HEK293T (cell line): Measurements from ENCODE around the gene ABHD5.

Source experiments
- ARNT ChIP-seq: fragments of 450-650 bp; IDR thresholded peaks from 2 replicates; pipeline ENCODE4 v1.6.1; 2017; ENCODE audit warnings: mild to moderate bottlenecking
- BHLHE40 ChIP-seq: fragments of 450-650 bp; IDR thresholded peaks from 2 replicates; pipeline ENCODE4 v1.6.1; 2016; ENCODE audit warnings: mild to moderate bottlenecking, moderate library complexity, borderline replicate concordance
- CTBP1 ChIP-seq: fragments of 450-650 bp; IDR thresholded peaks from 2 replicates; pipeline ENCODE4 v1.6.1; 2016; ENCODE audit warnings: borderline replicate concordance
- FOXK2 ChIP-seq: fragments of 450-650 bp; IDR thresholded peaks from 2 replicates; pipeline ENCODE4 v1.6.1; 2016; ENCODE audit warnings: mild to moderate bottlenecking
- FOXM1 ChIP-seq: fragments of 450-650 bp; IDR thresholded peaks from 2 replicates; pipeline ENCODE4 v1.6.1; 2017; ENCODE audit warnings: mild to moderate bottlenecking, borderline replicate concordance
- NFRKB ChIP-seq: fragments of 450-650 bp; IDR thresholded peaks from 2 replicates; pipeline ENCODE4 v1.6.1; 2016; ENCODE audit warnings: mild to moderate bottlenecking, moderate library complexity
- SP1 ChIP-seq: fragments of 450-650 bp; IDR thresholded peaks from 2 replicates; pipeline ENCODE4 v1.6.1; 2017
- SUZ12 ChIP-seq: fragments of 450-650 bp; IDR thresholded peaks from 2 replicates; pipeline ENCODE4 v1.6.1; 2016; ENCODE audit warnings: mild to moderate bottlenecking
- ZNF384 ChIP-seq: fragments of 450-650 bp; IDR thresholded peaks from 2 replicates; pipeline ENCODE4 v1.6.1; 2016

DNA sequence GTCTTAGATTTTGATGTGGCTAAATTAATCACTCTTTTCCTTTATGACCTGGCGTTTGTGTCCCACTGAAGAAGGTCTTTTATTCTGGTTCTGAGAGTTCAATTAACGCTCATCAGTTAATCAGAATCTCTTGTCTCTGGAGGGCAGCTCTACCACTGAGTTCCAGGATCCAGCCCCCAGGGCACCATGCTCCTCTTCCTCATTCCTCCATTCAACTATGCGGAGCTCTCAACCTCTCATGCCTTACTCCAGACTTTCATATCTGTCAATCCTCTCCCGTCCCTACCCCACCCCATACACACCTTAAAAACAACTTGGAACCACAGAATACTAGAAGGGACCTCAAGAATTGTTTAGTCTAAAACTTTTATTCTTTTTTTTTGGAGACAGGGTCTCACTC, 4.8 kb upstream of the ABHD5 start:
- TF ChIP-seq ARNT (no peak), FOXM1 (no peak), CTBP1 (no peak), SP1 (no peak), NFRKB (no peak), BHLHE40 (no peak), FOXK2 (no peak), ZNF384 (no peak), SUZ12 (no peak)
